Measurements from ENCODE around the gene CD44.

GRCh38 chr11:35141071-35141470, 2.1 kb downstream of the CD44 start:
- TF ChIP-seq CTCF (IDR thresholded peaks at IDR 0.05; ENCODE audit: borderline replicate concordance, extremely low read depth, low read length, poor library complexity, severe bottlenecking) (no peak), EZH2 (IDR thresholded peaks at IDR 0.05; ENCODE audit: borderline replicate concordance, low read depth, low read length, severe bottlenecking) (no peak)

Data from DND-41 (cell line).